Esophagus muscularis mucosa (tissue), 4 donors: Measurements from ENCODE around the gene USP20. TPM values are rescaled to one million over a fixed set of nuclear protein-coding genes. Genes with fewer than 3 reads are reported as not detected.

ENCODE experiments used
- DNase-seq: peaks from one replicate; pipeline ENCODE4 v3.0.0-alpha.2; 2017; ENCODE audit errors: extremely low spot score
- H3K27ac ChIP-seq, 4 donors: fragments of 200-600 bp; sonication (generic); replicated peaks in 1 of 4; 1 replicate in 3 of 4; 2 replicates in 1 of 4; pipeline ENCODE4 v1.5.1; 2016 to 2019; ENCODE audit warnings: mild to moderate bottlenecking in 1 of 4
- H3K27me3 ChIP-seq, 4 donors: fragments of 200-600 bp; sonication (generic); one replicate each; pipeline versions ENCODE4 v1.5.1 to v1.6.0; 2016 to 2019
- H3K36me3 ChIP-seq, 4 donors: fragments of 200-600 bp; sonication (generic); one replicate each; pipeline ENCODE4 v1.5.1; 2016 to 2019
- H3K4me1 ChIP-seq, 4 donors: fragments of 200-600 bp; sonication (generic); one replicate each; pipeline ENCODE4 v1.5.1; 2016 to 2019
- H3K4me3 ChIP-seq, 4 donors: fragments of 200-600 bp; sonication (generic); 1 replicate in 2 of 4; 2 replicates in 2 of 4; pipeline ENCODE4 v1.5.1; 2016 to 2019; ENCODE audit warnings: mild to moderate bottlenecking in 4 of 4, moderate library complexity in 1 of 4
- H3K9me3 ChIP-seq, 4 donors: fragments of 200-600 bp; sonication (generic); 1 replicate in 3 of 4; 2 replicates in 1 of 4; pipeline ENCODE4 v1.5.1; 2016 to 2019
- CTCF ChIP-seq, 3 experiments: fragments of 200-600 bp in 2 of 3; fragments of 450-650 bp in 1 of 3; sonication (generic) in 2 of 3; IDR thresholded peaks; one replicate each; pipeline ENCODE4 v1.5.1; 2017 to 2019; ENCODE audit warnings: antibody characterized with exemption in 3 of 3, mild to moderate bottlenecking in 2 of 3, moderate library complexity in 1 of 3
- EP300 ChIP-seq: sonication (generic); formaldehyde crosslinking; IDR thresholded peaks from one replicate; pipeline ENCODE4 v1.6.1; 2017; ENCODE audit warnings: antibody characterized with exemption
- POLR2A ChIP-seq: fragments of 450-650 bp; IDR thresholded peaks from one replicate; pipeline ENCODE4 v1.6.1; 2017; ENCODE audit warnings: antibody characterized with exemption, moderate library complexity, mild to moderate bottlenecking, low read depth
- POLR2AphosphoS5 ChIP-seq, 2 donors: sonication (generic); formaldehyde crosslinking; IDR thresholded peaks; one replicate each; pipeline ENCODE4 v1.6.1; 2017; ENCODE audit warnings: antibody characterized with exemption in 2 of 2
- WGBS: methylation state at CpG from one replicate; pipeline ENCODE4 v1.1.5; 2018; 5-methylcytosine and 5-hydroxymethylcytosine counted together
- intact Hi-C: fragments of 100-400 bp; cut with DNase I; formaldehyde crosslinking; loops from one replicate; pipeline ENCODE4 v1.15.1; 2023
- total RNA-seq, 4 donors: library from RNA; depleted of rRNA; stranded (reverse); fragments of >200 nt; gene quantifications; one replicate each; pipeline versions ENCODE4 v1.1.0 to v1.2.1, GENCODE V29; 2016

USP20 gene
- total RNA-seq, 4 donors from 2014 or later, result 31.1 to 45.3 (median 38.7) TPM

- no peaks in the 10 kb centered on the region for H3K27me3 ChIP-seq
- no peak overlapping the region for H3K27ac ChIP-seq
- H3K4me1 ChIP-seq, result peaks cover 0 to 30% (median 27%) of the 10 kb centered on the region in 4 donors
- no peak for DNase-seq
- intact Hi-C loops, result no loop called here
- no peaks in the 10 kb centered on the region for H3K9me3 ChIP-seq
- 90% methylated on average over 4 of the region's 4 CpGs for WGBS
- TF ChIP-seq EP300, result no peak
- no peak for TF ChIP-seq CTCF (IDR thresholded peaks at IDR 0.05)
- TF ChIP-seq POLR2A, result no peak
- no peak for TF ChIP-seq POLR2AphosphoS5 (IDR thresholded peaks at IDR 0.05)
- no peak overlapping the region for H3K4me3 ChIP-seq
- peaks cover 45 to 97% (median 82%) of the 10 kb centered on the region in 4 donors for H3K36me3 ChIP-seq
Measured at GRCh38 chr9:129854588-129855110, 19.4 kb downstream of the USP20 start.

GRCh38 chr9:129857207-129857606 lies 21.9 kb downstream of the USP20 start:
- 89% methylated on average over 6 of the region's 7 CpGs for WGBS
- Histone ChIP-seq H3K4me3 (no peak overlapping the region), H3K4me1 (peaks cover 0 to 7% (median 4%) of the 10 kb centered on the region in 4 donors), H3K9me3 (no peaks in the 10 kb centered on the region), H3K27ac (no peak overlapping the region), H3K36me3 (peaks cover 61 to 98% (median 88%) of the 10 kb centered on the region in 4 donors), H3K27me3 (no peaks in the 10 kb centered on the region)
- intact Hi-C loops, result no loop called here
- DNase-seq, result no peak
- no peak for TF ChIP-seq EP300
- no peak for TF ChIP-seq CTCF (IDR thresholded peaks at IDR 0.05)
- no peak for TF ChIP-seq POLR2AphosphoS5 (IDR thresholded peaks at IDR 0.05)
- TF ChIP-seq POLR2A, result no peak

DNA sequence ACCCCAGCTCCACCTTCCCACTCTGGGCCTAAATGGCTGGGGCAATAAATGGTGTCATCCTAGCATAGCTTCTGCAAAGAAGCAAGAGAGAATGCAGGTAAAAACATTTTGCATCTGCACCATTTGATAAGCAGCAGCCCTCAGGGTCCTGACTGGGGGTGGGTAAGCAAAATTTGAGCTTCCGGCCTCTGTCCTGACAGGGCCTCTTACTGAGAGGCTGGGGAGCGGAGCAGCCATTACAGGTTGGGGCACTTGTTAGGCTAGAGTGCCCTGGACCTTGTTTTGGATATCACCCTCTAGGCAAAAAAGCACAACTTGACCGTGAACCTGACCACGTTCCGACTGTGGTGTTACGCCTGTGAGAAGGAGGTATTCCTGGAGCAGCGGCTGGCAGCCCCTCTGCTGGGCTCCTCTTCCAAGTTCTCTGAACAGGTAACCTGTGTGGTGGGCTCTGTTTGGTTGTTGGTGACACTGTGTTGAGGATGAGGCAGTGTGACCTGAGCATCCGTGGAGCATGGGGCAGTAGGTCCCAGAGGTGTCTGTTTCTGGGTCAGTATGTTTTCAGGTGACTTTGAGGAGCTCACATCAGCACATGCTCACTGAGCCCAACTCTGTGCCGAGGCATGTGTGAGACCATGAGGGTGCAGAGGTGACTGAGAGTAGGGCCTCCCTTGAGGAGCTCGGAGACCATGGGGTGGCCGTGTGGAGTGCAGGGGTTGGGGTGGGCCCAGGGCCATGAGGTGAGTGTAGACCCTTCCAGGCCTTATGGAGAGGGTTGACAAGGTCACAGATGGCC lies 23.1 kb downstream of the USP20 start:
- intact Hi-C loops, result no loop called here
- Histone ChIP-seq H3K36me3 (peaks cover 57 to 98% (median 86%) of the 10 kb centered on the region in 4 donors), H3K27ac (no peak overlapping the region)

DNA sequence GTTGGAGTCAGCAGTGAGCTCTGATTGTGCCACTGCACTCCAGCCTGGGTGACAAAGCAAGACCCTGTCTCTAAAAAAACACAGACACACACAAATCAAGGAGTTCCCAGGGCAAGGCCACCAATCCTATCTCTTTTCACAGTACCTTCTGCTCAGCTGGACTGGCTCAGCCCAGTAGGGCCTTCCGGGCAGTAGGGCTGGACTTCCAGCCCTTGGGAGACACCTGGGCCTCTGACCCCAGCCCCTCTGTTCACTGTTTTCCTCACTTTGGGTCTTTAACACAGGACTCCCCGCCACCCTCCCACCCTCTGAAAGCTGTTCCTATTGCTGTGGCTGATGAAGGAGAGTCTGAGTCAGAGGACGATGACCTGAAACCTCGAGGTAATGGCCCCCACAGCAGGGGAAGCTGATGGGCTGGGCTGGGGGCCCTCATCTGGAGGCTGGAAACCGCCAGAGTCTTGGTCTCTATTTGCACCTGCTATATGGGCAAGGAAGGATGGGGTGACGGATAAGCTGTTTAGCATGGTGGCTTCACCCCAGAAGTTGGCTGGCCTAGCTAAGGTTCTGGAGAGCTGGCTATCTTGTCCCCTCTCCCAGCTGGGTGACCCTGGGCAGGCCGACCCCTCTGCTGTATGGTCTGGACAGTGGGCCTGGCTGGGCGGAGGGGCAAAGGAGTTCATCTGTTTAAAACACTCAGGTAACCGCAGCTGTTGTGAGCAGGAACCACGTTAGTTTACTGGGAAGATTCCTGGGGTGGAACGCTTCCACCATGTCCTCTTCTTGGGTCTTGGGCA lies 25.6 kb downstream of the USP20 start:
- peaks cover 54 to 96% (median 84%) of the 10 kb centered on the region in 4 donors for H3K36me3 ChIP-seq
- DNase-seq, result no peak
- intact Hi-C loops, result no loop called here
- no peaks in the 10 kb centered on the region for H3K9me3 ChIP-seq
- no peaks in the 10 kb centered on the region for H3K27me3 ChIP-seq
- no peaks in the 10 kb centered on the region for H3K4me1 ChIP-seq
- WGBS, result 71% methylated on average over 10 of the region's 11 CpGs
- no peak overlapping the region for H3K4me3 ChIP-seq
- H3K27ac ChIP-seq, result no peak overlapping the region
- TF ChIP-seq CTCF (IDR thresholded peaks at IDR 0.05), result no peak

More for the DNA sequence above, 23.1 kb downstream of the USP20 start:
- WGBS, result 82% methylated on average over 9 of the region's 11 CpGs
- DNase-seq, result no peak
- Histone ChIP-seq H3K9me3 (no peaks in the 10 kb centered on the region), H3K4me3 (no peak overlapping the region), H3K27me3 (no peaks in the 10 kb centered on the region), H3K4me1 (no peaks in the 10 kb centered on the region)
- TF ChIP-seq CTCF (IDR thresholded peaks at IDR 0.05) (no peak), EP300 (no peak), POLR2A (no peak), POLR2AphosphoS5 (IDR thresholded peaks at IDR 0.05) (no peak)
